ENCODE data around the gene CDC42SE2. TPM values are rescaled to one million over a fixed set of nuclear protein-coding genes. Genes with fewer than 3 reads are reported as not detected.

The CDC42SE2 gene
- total RNA-seq, 1 donor from 2014 or later = 29.3 TPM

GRCh38 chr5:131367219-131367860 is 103.5 kb downstream of the CDC42SE2 start:
- H3K4me3 Mint-ChIP-seq (ENCODE audit: low read depth) = no peak overlapping the region
- DNase-seq (ENCODE audit: low spot score, unreplicated experiment) = no peak
- H3K27ac Mint-ChIP-seq = no peak overlapping the region
- H3K9me3 Mint-ChIP-seq (ENCODE audit: low read depth) = peaks cover 3% of the 10 kb centered on the region
- TF ChIP-seq, protein P1, sequence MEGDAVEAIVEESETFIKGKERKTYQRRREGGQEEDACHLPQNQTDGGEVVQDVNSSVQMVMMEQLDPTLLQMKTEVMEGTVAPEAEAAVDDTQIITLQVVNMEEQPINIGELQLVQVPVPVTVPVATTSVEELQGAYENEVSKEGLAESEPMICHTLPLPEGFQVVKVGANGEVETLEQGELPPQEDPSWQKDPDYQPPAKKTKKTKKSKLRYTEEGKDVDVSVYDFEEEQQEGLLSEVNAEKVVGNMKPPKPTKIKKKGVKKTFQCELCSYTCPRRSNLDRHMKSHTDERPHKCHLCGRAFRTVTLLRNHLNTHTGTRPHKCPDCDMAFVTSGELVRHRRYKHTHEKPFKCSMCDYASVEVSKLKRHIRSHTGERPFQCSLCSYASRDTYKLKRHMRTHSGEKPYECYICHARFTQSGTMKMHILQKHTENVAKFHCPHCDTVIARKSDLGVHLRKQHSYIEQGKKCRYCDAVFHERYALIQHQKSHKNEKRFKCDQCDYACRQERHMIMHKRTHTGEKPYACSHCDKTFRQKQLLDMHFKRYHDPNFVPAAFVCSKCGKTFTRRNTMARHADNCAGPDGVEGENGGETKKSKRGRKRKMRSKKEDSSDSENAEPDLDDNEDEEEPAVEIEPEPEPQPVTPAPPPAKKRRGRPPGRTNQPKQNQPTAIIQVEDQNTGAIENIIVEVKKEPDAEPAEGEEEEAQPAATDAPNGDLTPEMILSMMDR (IDR thresholded peaks at IDR 0.05; ENCODE audit: unreplicated experiment) = no peak
- peaks cover 11% of the 10 kb centered on the region for H3K36me3 Mint-ChIP-seq (ENCODE audit: insufficient read depth)
- H3K27me3 Mint-ChIP-seq = no peaks in the 10 kb centered on the region
- no peaks in the 10 kb centered on the region for H3K4me1 Mint-ChIP-seq (ENCODE audit: low read depth)

DNA sequence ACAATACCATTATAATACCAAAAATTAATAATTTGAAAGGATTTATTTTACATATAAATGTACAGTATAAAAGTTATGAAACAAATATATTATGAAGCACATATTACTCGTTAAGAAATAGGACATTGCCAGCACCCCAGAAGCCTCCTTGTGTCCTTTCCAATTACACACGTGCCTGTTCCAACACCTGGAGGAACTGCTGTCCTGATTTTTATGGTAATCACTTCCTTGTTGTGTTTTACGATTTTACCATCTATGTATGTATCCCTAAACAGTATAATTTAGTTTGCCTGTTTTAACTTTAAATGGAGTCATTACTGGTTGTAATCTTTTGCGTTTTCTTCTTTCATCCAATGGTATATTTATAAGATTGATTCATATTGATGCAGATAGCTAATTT is 105.0 kb downstream of the CDC42SE2 start:
- Mint-ChIP-seq H3K4me1 (ENCODE audit: low read depth) (no peaks in the 10 kb centered on the region), H3K36me3 (ENCODE audit: insufficient read depth) (peaks cover 11% of the 10 kb centered on the region), H3K27me3 (no peaks in the 10 kb centered on the region), H3K27ac (no peak overlapping the region), H3K4me3 (ENCODE audit: low read depth) (no peak overlapping the region), H3K9me3 (ENCODE audit: low read depth) (peaks cover 3% of the 10 kb centered on the region)
- TF ChIP-seq, protein P1 (IDR thresholded peaks at IDR 0.05; ENCODE audit: unreplicated experiment) = no peak
- no peak for DNase-seq (ENCODE audit: low spot score, unreplicated experiment)

DNA sequence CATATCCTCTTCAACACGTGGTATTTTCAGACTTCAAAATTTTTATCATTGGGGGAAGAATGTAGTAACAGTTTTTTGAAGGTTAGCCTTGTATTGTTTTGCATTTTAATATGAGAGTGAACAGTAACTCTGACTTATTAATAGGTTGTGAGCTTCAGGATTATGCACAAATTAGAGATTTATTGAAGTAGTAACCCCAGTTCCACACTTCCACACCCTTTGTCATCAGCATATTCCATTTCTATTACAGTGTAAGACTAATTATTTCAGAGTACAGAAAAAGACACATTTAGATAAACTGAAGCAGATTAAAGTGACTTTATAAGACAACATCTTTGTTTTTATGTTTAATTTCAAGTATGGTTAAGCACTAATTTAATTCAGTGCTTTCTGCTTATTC is 105.7 kb downstream of the CDC42SE2 start:
- Mint-ChIP-seq H3K9me3 (ENCODE audit: low read depth) (peaks cover 3% of the 10 kb centered on the region), H3K4me1 (ENCODE audit: low read depth) (no peaks in the 10 kb centered on the region), H3K4me3 (ENCODE audit: low read depth) (no peak overlapping the region), H3K36me3 (ENCODE audit: insufficient read depth) (peaks cover 9% of the 10 kb centered on the region), H3K27me3 (no peaks in the 10 kb centered on the region), H3K27ac (no peak overlapping the region)
- DNase-seq (ENCODE audit: low spot score, unreplicated experiment) = no peak
- TF ChIP-seq, protein P1 (IDR thresholded peaks at IDR 0.05; ENCODE audit: unreplicated experiment) = no peak

DNA sequence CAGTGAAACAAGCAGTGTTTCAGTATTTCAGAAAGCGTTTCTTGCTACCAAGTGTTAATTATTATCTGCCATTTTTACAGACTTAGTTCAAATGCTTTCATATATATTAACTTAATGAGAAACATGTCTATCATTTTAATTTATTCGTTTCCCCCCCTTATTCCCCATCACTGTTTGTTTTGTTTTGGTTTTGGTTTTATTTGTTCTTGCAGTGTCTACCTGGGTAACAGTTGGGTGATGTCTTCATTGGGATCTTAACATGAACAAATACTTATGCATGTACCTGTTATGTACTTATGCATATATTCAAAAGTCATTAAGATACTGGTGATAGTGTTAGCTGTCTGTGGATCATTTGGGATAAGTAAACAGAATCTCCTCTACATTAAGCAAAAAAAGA is 108.0 kb downstream of the CDC42SE2 start:
- Mint-ChIP-seq H3K36me3 (ENCODE audit: insufficient read depth) (peaks cover 5% of the 10 kb centered on the region), H3K27ac (no peak overlapping the region), H3K9me3 (ENCODE audit: low read depth) (peaks cover 3% of the 10 kb centered on the region), H3K4me1 (ENCODE audit: low read depth) (no peaks in the 10 kb centered on the region), H3K4me3 (ENCODE audit: low read depth) (no peak overlapping the region), H3K27me3 (no peaks in the 10 kb centered on the region)
- TF ChIP-seq, protein P1 (IDR thresholded peaks at IDR 0.05; ENCODE audit: unreplicated experiment) = no peak
- no peak for DNase-seq (ENCODE audit: low spot score, unreplicated experiment)

GRCh38 chr5:131373265-131373664 is 109.4 kb downstream of the CDC42SE2 start:
- no peaks in the 10 kb centered on the region for H3K27me3 Mint-ChIP-seq
- peaks cover 2% of the 10 kb centered on the region for H3K4me1 Mint-ChIP-seq (ENCODE audit: low read depth)
- H3K27ac Mint-ChIP-seq = no peak overlapping the region
- no peaks in the 10 kb centered on the region for H3K9me3 Mint-ChIP-seq (ENCODE audit: low read depth)
- no peak overlapping the region for H3K4me3 Mint-ChIP-seq (ENCODE audit: low read depth)
- peaks cover 1% of the 10 kb centered on the region for H3K36me3 Mint-ChIP-seq (ENCODE audit: insufficient read depth)
- TF ChIP-seq, protein P1 (IDR thresholded peaks at IDR 0.05; ENCODE audit: unreplicated experiment) = no peak
- DNase-seq (ENCODE audit: low spot score, unreplicated experiment) = no peak
